Astrocyte of the cerebellum (primary cell): ENCODE results near the gene ANKRD44.

Experiments used
- DNase-seq: peaks from one replicate; pipeline ENCODE4 v3.0.0-alpha.2; 2011; ENCODE audit warnings: low read depth
- H3K4me3 ChIP-seq: 2 replicates; pipeline ENCODE4 v1.5.1; 2011; ENCODE audit warnings: mild to moderate bottlenecking, low read depth, low read length, moderate library complexity
- in situ Hi-C: cut with HindIII; loops from 2 replicates; pipeline ENCODE4 v1.10.0; 2017; ENCODE audit warnings: low sequenced_read_pairs
- TF ChIP-seq, protein P1 (sequence below): IDR thresholded peaks from 2 replicates; pipeline ENCODE4 v1.5.1; 2012; ENCODE audit warnings: low read length, low read depth, moderate library complexity, mild to moderate bottlenecking; ENCODE audit errors: missing control alignments

The ANKRD44 gene

DNA sequence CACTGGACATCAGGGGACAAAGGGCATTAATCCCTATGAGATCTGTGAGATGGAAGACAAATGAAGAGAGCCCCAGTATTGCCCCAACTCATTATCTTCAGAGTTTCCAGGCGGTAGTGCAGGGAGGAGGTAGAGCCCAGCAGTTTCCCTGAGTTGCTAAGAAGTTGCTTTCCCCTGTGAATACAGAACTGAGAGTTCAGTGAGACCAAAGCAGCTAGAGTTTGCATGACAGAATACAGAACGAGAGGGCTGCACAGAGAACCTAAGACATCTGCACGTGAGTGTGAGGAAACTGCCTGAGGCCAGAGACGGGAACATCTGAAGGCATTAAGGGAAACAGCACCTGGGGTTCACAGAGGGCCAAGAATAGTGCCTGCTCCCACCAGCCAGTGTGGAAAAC lies 366.0 kb downstream of the ANKRD44 start:
- TF ChIP-seq, protein P1, sequence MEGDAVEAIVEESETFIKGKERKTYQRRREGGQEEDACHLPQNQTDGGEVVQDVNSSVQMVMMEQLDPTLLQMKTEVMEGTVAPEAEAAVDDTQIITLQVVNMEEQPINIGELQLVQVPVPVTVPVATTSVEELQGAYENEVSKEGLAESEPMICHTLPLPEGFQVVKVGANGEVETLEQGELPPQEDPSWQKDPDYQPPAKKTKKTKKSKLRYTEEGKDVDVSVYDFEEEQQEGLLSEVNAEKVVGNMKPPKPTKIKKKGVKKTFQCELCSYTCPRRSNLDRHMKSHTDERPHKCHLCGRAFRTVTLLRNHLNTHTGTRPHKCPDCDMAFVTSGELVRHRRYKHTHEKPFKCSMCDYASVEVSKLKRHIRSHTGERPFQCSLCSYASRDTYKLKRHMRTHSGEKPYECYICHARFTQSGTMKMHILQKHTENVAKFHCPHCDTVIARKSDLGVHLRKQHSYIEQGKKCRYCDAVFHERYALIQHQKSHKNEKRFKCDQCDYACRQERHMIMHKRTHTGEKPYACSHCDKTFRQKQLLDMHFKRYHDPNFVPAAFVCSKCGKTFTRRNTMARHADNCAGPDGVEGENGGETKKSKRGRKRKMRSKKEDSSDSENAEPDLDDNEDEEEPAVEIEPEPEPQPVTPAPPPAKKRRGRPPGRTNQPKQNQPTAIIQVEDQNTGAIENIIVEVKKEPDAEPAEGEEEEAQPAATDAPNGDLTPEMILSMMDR = no peak
- in situ Hi-C loops = no loop called here
- no peak for DNase-seq
- no peak overlapping the region for H3K4me3 ChIP-seq

DNA sequence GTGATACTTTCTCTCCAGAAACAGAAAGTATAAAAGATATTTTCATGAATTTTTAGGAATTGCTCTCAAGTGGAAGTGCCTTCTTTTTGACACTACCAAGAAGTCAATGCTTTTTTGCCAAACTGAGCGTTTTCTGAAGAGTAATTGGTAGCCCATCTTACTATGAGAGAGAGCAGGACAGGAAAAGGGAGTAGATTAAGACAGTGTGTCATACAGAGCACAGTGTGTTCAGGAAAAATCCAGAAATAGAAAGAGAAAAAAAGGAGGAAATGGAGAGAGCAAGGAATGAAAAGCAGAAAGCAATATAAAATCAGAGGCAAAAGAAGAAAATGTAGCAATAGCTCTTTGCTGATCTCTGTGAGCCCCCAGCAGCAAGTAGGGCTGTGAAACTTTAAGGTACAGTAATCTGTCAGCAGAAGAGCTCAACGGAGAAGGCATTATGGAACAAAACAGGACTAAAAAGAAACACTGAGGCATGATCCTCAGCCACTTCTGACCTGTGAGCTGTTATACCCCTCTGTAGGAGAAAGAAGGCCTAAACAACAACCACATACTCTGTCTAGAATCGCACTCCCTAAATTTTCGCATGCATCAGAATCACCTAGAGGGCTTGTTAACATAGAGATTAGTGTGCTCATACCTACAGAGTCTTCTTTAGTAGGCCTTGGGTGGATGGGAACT lies 369.0 kb downstream of the ANKRD44 start:
- DNase-seq = no peak
- H3K4me3 ChIP-seq = no peak overlapping the region
- TF ChIP-seq, protein P1 = no peak
- in situ Hi-C loops = no loop called here

GRCh38 chr2:196939371-196939770 lies 371.2 kb downstream of the ANKRD44 start:
- no peak overlapping the region for H3K4me3 ChIP-seq
- DNase-seq = peak; percentile 39
- TF ChIP-seq, protein P1 = no peak
- in situ Hi-C loops = no loop called here
